LHCN-M2 (cell line): ENCODE measurements around the gene ADGRG1. TPM values are rescaled to one million over a fixed set of nuclear protein-coding genes. Genes with fewer than 3 reads are reported as not detected.
A peak's percentile ranks its signal among the peaks of the same experiment; 100 is the strongest.

ENCODE experiments used
- DNase-seq: peaks from one replicate; pipeline ENCODE4 v3.0.0-alpha.2; 2012; ENCODE audit warnings: low read depth
- total RNA-seq: library from RNA; depleted of rRNA; stranded (reverse); fragments of >200 nt; gene quantifications from 2 replicates; pipeline ENCODE4 v1.2.3, GENCODE V29; 2014

Gene ADGRG1
- total RNA-seq, 1 experiment from 2014 or later, result 5.5 TPM

DNA sequence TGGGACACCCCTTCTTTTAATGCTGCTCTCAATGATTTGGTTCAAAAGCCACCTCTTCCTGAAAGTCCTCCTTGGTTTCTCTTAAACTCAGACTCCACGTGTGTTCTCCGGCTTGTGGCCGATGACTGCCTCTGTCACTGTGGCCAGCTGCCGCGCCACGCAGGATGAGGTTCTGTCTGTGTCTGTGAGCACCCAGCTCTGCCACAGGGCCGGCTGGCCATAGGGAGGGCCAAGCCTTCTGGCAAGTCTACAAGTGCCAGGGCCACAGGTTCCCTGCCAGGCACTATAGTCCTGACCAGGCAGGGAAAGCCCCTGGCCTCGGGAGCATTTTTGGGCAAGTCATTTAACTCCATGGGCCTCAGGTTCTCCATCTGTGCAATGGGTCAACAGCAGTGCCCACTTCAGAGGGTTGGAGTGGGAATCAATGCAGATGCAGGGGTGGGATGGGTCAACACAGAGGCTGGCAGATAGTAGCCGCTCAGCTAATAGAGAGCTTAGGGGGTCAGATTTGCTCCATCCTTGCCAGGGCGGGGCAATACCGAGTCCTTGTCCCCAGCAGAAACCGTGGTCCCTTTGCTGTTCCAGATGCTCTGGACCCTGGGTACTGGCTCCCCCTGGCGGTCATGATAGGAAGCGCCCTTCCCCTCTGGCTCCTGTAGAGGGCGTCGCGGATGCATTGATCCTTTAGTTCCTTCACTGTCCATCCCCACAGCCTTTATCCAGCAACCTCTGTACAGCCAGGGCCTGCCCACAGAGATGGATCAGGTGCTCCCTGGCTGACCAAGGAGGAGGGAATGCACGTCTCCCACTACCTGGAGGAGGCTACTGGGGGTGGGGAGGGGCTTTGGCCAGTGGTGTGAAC is 20.4 kb downstream of the ADGRG1 start:
- DNase-seq, result peak; percentile 69

GRCh38 chr16:57649443-57649751 is 21.0 kb downstream of the ADGRG1 start:
- no peak for DNase-seq

DNA sequence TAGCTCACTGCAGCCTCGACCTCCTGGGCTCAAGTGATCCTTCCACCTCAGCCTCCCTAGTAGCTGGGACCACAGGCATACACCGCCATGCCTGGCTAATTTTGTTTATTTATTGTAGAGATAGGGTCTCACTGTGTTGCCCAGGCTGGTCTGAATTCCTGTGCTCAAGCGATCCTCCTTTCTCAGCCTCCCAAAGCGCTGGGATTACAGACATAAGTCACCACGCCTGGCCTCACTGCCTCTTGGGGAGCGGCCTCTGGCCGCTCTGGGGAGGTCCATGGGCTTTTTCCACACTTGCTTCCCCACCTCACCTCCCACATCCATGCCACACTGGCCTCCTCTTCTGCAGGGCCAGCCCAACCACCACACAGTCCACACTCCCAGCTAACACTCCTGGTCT is 21.4 kb downstream of the ADGRG1 start:
- DNase-seq, result no peak

DNA sequence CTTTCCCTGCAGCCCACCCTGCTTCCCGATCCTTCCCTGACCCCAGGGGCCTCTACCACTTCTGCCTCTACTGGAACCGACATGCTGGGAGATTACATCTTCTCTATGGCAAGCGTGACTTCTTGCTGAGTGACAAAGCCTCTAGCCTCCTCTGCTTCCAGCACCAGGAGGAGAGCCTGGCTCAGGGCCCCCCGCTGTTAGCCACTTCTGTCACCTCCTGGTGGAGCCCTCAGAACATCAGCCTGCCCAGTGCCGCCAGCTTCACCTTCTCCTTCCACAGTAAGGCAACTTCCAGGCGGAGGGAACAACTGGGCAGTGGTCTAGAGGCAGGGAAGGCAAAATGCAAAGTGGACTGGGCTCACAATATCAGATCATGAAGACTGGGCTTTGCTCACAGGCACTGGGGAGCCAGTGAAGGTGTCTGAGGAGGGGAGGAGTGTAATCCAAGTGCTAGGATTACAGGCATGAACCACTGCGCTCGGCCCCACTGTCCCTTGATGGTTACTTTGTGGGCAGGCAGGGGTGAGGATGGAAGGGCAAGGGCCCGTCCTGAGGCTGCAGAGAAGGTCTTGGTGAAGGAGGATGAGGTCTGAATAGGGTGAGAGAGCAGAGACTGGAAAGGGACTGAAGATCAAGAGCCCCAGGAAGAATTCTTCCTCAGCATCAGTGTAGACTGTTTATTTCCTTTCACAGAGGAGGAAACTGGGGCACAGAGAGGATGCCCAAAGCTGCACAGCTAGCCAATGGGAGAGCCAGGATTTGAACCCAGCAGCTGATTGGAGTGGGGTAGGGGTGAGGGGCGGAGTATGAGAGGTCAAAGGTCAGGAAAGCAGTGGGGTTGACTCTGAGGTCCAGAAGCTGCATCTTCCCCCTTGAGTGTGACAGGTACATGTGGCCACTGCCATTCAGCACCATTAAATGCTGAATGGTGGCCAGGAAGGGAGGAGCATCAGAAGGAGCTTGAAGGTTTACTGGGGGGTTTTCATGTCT is 23.2 kb downstream of the ADGRG1 start:
- DNase-seq, result no peak

DNA sequence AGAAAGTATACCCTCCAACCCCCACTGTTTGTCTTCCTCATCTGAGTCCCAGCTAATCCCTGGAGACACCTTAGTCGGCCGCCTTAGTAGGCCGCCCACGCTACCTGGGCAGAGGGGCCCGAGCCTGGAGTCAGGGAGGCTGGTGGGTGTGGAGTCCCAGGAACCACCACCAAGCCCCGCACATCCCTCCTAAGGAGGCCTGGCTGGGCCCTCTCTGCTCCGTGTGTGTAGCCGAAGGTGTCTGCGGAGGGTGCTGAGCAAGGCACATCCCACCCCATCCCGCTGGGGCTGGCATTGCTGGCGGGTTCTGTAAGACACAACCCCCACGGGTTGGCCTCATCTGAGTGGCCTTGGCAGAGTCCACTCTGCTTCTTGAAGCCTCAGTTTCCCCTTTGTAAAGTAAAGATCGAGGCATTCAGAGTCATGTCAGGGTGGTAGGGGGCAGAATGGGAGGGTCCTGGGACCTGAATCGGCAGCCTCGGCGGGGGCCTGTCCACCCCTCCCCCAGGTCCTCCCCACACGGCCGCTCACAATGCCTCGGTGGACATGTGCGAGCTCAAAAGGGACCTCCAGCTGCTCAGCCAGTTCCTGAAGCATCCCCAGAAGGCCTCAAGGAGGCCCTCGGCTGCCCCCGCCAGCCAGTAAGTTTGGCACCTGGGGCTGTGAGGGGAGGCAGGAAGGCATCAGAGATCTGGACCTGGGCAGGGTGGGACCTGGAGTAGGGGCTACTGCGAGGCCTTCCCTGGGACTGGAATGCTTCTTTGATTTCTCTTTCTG is 24.5 kb downstream of the ADGRG1 start:
- DNase-seq, result no peak

- DNase-seq, result no peak
Observed at GRCh38 chr16:57653936-57654335, 25.5 kb downstream of the ADGRG1 start.

DNA sequence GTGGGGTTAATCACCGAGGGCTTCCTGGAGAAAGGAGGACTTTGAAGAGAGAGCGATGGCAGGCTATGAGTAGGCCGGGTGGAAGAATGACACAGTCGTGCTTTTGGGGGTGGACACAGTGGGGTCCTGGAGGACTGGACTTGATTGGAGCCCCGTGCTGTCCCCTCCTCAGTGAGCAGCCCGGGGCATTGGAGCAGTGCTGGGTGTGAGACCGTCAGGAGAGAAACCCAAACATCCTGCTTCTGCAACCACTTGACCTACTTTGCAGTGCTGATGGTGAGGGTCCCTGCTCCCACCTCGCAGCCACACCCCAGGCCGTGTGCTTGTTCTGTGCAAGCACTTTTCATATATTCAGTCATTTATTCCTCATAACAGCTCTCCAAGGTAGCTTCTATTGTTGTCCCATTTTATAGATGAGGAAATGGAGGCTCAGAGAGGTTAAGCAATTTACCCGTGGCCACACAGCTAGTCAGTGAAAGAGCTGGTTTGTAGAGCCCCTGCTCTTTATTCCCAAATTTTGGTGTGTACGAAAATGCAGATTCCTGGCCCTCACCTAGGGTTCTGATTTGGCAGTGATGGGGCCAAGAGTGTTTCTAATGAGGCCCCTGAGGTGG is 28.0 kb downstream of the ADGRG1 start:
- no peak for DNase-seq

DNA sequence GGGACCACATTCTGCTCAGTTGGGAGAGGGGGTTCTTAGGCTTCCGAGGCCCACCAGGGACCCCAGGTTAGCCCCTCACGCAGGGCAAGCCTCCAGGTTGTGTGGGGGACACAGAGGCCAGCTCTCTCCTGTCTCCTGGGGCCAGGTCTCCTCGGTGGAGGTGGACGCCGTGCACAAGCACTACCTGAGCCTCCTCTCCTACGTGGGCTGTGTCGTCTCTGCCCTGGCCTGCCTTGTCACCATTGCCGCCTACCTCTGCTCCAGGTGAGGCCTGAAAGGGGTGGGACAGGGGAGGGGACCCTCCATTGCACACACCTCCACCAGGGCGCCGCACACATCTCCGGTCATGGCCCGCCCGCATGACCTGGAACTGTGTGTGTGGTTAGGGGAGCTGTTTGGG is 28.8 kb downstream of the ADGRG1 start:
- no peak for DNase-seq

GRCh38 chr16:57658130-57658877 is 29.9 kb downstream of the ADGRG1 start:
- DNase-seq, result no peak

GRCh38 chr16:57658878-57659674 is 30.6 kb downstream of the ADGRG1 start:
- DNase-seq, result no peak

DNA sequence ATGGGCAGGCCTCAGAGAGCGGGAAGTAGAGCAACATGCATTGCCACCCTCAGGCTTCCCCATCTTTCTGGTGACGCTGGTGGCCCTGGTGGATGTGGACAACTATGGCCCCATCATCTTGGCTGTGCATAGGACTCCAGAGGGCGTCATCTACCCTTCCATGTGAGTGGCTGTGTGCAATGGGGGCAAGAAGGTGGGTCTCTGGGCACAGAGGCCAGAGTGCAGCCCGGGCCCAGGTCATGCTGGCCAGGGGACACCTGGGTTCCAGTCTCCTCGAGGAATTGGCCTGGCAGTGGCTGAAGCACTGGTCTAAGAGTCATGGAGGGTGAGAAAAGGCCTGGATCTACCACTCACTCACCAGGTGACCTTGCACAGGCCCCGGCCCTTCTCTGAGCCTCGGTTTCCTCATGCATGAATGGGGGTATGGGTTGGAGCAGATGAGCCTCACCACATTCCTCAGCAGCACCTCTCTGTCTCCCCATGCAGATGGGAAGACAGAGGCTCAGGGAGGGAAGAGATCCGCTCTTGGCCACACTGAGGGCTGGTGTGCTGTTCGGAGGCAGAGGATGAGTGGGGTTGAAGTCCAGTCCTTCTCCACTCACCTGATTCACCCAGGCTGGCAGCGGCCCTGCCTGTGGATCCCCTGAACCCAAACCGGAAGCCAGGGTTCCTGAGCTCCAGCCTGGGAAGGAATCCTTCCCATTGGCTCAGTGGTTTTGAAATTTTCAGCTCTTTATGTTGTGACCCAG is 32.5 kb downstream of the ADGRG1 start:
- DNase-seq, result no peak

- no peak for DNase-seq
Observed at GRCh38 chr16:57661510-57661909, 33.1 kb downstream of the ADGRG1 start.

GRCh38 chr16:57661936-57662906 is 33.8 kb downstream of the ADGRG1 start:
- no peak for DNase-seq

DNA sequence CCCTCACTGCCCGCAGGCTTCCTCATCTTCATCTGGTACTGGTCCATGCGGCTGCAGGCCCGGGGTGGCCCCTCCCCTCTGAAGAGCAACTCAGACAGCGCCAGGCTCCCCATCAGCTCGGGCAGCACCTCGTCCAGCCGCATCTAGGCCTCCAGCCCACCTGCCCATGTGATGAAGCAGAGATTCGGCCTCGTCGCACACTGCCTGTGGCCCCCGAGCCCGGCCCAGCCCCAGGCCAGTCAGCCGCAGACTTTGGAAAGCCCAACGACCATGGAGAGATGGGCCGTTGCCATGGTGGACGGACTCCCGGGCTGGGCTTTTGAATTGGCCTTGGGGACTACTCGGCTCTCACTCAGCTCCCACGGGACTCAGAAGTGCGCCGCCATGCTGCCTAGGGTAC is 35.0 kb downstream of the ADGRG1 start:
- DNase-seq, result no peak

GRCh38 chr16:57663917-57664661 is 35.7 kb downstream of the ADGRG1 start:
- DNase-seq, result no peak

GRCh38 chr16:57664662-57665025 is 36.2 kb downstream of the ADGRG1 start:
- no peak for DNase-seq

DNA sequence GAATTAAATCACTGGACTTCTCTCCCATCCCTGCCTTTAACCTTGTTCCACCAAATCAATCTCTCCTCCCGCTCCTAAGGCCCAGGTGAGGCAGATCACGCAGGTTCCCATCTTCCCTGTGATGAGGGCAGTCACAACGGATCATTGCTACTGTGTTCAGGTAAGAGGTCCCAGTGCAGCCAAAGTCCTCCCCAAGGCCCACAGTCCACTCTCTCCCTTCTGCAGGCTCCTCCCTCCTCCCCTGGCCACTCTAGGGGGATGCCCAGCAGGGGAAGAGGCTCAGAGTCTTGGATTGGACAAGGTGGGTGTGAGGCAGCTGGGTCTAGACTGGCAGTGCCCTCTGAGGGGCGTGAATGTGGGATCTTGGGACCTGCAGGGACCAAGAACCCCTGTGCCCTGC is 37.1 kb downstream of the ADGRG1 start:
- no peak for DNase-seq
